K562 treated with DMSO at 1 percent for 48 hours (cell line): Measurements from ENCODE around the gene POLR3GL. TPM values are rescaled to one million over a fixed set of nuclear protein-coding genes. Genes with fewer than 3 reads are reported as not detected.

Experiments
- total RNA-seq: library from RNA; unstranded; fragments of 300-600 nt; gene quantifications from 2 replicates; pipeline ENCODE4 v1.2.3, GENCODE V29; 2022; ENCODE audit warnings: low replicate concordance; ENCODE audit errors: extremely low read depth

POLR3GL gene, protein sequence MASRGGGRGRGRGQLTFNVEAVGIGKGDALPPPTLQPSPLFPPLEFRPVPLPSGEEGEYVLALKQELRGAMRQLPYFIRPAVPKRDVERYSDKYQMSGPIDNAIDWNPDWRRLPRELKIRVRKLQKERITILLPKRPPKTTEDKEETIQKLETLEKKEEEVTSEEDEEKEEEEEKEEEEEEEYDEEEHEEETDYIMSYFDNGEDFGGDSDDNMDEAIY
- total RNA-seq, result not detected in 2 replicates

DNA sequence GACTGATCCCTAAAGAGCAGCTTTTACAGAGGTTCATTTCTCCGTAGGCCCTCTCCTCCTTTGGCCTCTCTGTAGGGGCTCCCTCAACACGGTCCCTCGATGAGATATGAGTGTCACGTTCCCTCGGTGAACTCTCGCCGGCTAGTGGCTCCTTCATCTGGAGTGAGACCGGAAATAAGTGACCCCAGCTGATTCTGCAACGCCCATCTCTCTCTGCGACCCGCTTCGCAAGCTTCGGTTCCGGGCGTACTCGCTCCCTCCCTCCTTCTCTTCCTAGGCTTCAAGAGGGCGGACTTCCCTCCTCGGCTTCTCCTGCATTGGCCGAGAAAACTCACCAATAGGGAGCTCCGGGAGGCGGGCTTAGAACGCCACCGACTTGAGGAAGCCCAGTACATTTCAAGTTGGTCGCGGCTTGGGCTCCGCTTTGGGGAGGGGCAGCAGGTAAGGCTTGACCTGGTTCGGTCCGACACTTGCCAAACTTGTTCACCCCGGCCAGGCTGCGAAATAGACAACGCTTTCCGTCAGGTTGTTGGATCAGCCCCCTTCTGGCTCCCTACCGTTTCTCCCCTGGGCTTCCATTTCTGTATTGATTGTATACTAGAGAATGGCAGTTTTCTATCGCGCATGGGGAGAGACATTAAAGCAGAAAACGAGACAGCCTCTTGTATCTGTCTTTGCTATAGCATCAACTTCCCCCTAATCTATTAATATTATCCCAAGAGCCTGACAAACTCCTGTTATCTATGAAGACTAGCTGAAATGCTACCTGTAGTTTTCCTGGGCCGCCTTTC, at the start of gene POLR3GL, which contains the start of gene ANKRD34A:
Gene POLR3GL, plus strand, starts transcription at position 363 of the 791 bp plus-strand sequence. CDS start 10,176 bp downstream, outside the sequence.
Gene ANKRD34A, minus strand, starts transcription at position 248 of the 791 bp plus-strand sequence. CDS start 2,816 bp downstream, outside the sequence.

GRCh38 chr1:145918144-145918991, 46.1 kb upstream of the POLR3GL start, which contains the start of gene PEX11B:
Gene PEX11B, minus strand, starts transcription at chr1:145918717. Its CDS starts 29 bp downstream, at chr1:145918688.

DNA sequence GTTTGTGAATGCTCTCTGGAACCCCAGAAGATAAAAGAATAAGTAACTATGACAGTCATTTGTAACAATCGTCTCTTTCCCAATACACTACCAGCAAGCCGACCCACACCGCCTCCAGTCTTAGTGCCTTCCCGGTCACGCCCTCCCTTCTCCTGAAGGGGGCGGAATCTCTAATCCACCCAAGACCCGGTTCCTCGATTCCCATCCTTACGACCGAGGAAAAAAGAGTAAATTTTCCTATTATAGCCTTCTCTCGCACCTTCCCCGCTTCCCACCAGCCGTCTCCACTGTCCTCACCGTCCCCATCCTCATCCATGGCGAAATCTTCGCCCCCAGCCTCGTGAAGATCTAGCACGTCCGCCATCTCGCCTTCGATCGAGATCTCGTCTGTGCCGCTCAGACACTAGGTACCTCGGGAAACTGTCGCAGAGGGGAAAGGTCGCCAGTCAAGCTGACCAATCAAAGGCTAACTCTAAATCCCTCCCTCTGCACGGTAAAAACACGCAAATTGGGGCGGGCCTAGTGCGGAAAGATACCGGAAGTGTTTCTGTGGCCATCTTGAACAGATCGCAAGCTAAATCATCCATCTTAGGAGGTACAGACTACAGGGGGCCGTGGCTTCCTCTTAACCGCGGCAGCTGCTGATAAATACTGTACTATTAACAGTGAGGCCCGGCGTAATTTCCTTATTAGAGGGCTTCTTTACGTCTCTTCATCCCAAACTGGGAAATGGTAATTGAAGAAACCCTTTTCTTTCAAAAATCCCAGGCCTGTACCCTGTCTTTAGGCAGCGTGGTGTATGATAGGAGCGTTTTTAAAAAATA, 37.2 kb upstream of the POLR3GL start, which contains the start of gene RBM8A:
Gene RBM8A, minus strand, starts transcription at position 422 of the 824 bp plus-strand sequence. Its CDS starts 58 bp downstream, at position 364.

GRCh38 chr1:145957443-145958319, 6.8 kb upstream of the POLR3GL start, which contains the start of gene LIX1L:
Gene LIX1L, minus strand, starts transcription at chr1:145958017. Its CDS starts 90 bp downstream, at chr1:145957927.

GRCh38 chr1:145996433-145997015, 32.0 kb downstream of the POLR3GL start, which contains the start of gene TXNIP:
Gene TXNIP, minus strand, starts transcription at chr1:145996579. Its CDS starts 313 bp downstream, at chr1:145996266.

DNA sequence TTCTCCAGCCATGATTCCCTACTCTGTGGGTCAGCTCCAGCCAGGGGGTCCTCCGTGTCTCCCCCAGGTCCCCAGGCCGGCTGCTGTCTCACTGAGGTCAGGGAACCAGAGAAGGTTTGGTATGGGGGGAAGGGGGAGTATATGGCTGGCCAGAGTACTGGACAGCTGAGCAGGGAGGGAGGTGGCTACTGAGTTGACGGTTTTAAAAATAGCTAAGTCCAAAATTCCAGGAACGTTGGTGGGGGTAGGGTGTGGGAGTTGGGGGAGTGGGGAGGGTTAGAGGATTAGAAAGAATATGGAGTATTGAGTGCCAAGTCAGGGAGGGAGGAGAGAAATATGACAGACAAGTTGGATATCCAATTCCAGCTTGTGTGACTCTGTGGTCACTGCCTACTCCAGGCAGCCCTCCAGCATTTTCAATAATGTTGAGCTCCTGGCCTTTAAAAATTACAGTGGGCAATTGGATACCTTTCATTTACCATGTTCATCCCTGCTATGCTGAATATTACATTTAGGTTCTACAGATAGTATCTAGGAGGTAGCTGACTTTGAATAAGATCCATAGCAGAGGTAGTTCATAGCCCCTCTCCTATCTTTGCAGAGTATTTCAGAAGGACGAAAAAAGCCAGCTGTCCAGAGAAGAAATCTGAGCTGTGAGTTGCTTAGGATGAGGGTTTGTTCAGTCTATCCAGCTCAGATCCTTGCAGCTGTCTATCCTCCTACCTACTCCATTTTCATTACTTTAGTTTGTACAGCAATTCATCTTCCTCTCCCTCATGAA, 57.3 kb downstream of the POLR3GL start, which contains the start of gene HJV:
Gene HJV, minus strand, starts transcription at position 114 of the 781 bp plus-strand sequence. CDS start 1,504 bp downstream, outside the sequence.

Other genes with a start within 250 kb of the POLR3GL start
- gene CD160, start 245.2 kb upstream of the POLR3GL start, total RNA-seq, result not detected in 2 replicates
- not detected in 2 replicates for gene RNF115, start 140.6 kb upstream of the POLR3GL start, total RNA-seq
- not detected in 2 replicates for gene POLR3C, start 140.5 kb upstream of the POLR3GL start, total RNA-seq
- gene NUDT17, start 119.1 kb upstream of the POLR3GL start, total RNA-seq, result not detected in 2 replicates
- gene PIAS3, start 105.6 kb upstream of the POLR3GL start, total RNA-seq, result not detected in 2 replicates
- gene ANKRD35, start 78.8 kb upstream of the POLR3GL start, total RNA-seq, result not detected in 2 replicates
- not detected in 2 replicates for gene ITGA10, start 54.6 kb upstream of the POLR3GL start, total RNA-seq
- gene PEX11B, start 46.0 kb upstream of the POLR3GL start, total RNA-seq, result not detected in 2 replicates
- not detected in 2 replicates for gene RBM8A, start 37.2 kb upstream of the POLR3GL start, total RNA-seq
- gene LIX1L, start 6.7 kb upstream of the POLR3GL start, total RNA-seq, result not detected in 2 replicates
- gene ANKRD34A, start 115 bp upstream of the POLR3GL start, total RNA-seq, result not detected in 2 replicates
- gene TXNIP, start 31.9 kb downstream of the POLR3GL start, total RNA-seq, result 440 and 632 TPM in 2 replicates
- not detected in 2 replicates for gene HJV, start 57.0 kb downstream of the POLR3GL start, total RNA-seq
- not detected in 2 replicates for gene NBPF10, start 180.1 kb downstream of the POLR3GL start, total RNA-seq